ENCODE results near the gene PPA2. TPM values are rescaled to one million over a fixed set of nuclear protein-coding genes. Genes with fewer than 3 reads are reported as not detected.

The PPA2 gene
- total RNA-seq, 3 donors from 2014 or later = 78.3 to 130 (median 91.2) TPM

GRCh38 chr4:105458001-105458400 is 15.9 kb downstream of the PPA2 start:
- H3K4me1 ChIP-seq (ENCODE audit: low read depth) = no peaks in the 10 kb centered on the region
- ATAC-seq (no peak), DNase-seq (no peak)
- H3K9me3 ChIP-seq = no peaks in the 10 kb centered on the region
- no peaks in the 10 kb centered on the region for H3K36me3 ChIP-seq (ENCODE audit: low read depth)
- intact Hi-C loops (cut with DNase I, micrococcal nuclease) = no loop called here
- TF ChIP-seq, protein P1, sequence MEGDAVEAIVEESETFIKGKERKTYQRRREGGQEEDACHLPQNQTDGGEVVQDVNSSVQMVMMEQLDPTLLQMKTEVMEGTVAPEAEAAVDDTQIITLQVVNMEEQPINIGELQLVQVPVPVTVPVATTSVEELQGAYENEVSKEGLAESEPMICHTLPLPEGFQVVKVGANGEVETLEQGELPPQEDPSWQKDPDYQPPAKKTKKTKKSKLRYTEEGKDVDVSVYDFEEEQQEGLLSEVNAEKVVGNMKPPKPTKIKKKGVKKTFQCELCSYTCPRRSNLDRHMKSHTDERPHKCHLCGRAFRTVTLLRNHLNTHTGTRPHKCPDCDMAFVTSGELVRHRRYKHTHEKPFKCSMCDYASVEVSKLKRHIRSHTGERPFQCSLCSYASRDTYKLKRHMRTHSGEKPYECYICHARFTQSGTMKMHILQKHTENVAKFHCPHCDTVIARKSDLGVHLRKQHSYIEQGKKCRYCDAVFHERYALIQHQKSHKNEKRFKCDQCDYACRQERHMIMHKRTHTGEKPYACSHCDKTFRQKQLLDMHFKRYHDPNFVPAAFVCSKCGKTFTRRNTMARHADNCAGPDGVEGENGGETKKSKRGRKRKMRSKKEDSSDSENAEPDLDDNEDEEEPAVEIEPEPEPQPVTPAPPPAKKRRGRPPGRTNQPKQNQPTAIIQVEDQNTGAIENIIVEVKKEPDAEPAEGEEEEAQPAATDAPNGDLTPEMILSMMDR (IDR thresholded peaks at IDR 0.05) = no peak
- H3K4me3 ChIP-seq = no peak overlapping the region

GRCh38 chr4:105455998-105456397 is 17.9 kb downstream of the PPA2 start:
- TF ChIP-seq, protein P1 (IDR thresholded peaks at IDR 0.05) = no peak
- no peak for DNase-seq
- intact Hi-C loops (cut with DNase I, micrococcal nuclease) = no loop called here
- Histone ChIP-seq H3K36me3 (ENCODE audit: low read depth) (no peaks in the 10 kb centered on the region), H3K4me1 (ENCODE audit: low read depth) (no peaks in the 10 kb centered on the region), H3K4me3 (no peak overlapping the region), H3K9me3 (no peaks in the 10 kb centered on the region)
- ATAC-seq = no peak

- ATAC-seq (no peak), DNase-seq (no peak)
- TF ChIP-seq, protein P1 (IDR thresholded peaks at IDR 0.05) = no peak
- no peaks in the 10 kb centered on the region for H3K4me1 ChIP-seq (ENCODE audit: low read depth)
- no peaks in the 10 kb centered on the region for H3K36me3 ChIP-seq (ENCODE audit: low read depth)
- H3K9me3 ChIP-seq = no peaks in the 10 kb centered on the region
- no peak overlapping the region for H3K4me3 ChIP-seq
- intact Hi-C loops (cut with DNase I, micrococcal nuclease) = no loop called here
Measured at GRCh38 chr4:105455182-105455581, 18.7 kb downstream of the PPA2 start.

GRCh38 chr4:105453550-105454205 is 20.2 kb downstream of the PPA2 start:
- H3K36me3 ChIP-seq (ENCODE audit: low read depth) = no peaks in the 10 kb centered on the region
- TF ChIP-seq, protein P1 (IDR thresholded peaks at IDR 0.05) = no peak
- no peaks in the 10 kb centered on the region for H3K9me3 ChIP-seq
- H3K4me1 ChIP-seq (ENCODE audit: low read depth) = no peaks in the 10 kb centered on the region
- DNase-seq (no peak), ATAC-seq (no peak)
- no peak overlapping the region for H3K4me3 ChIP-seq
- intact Hi-C loops (cut with DNase I, micrococcal nuclease) = no loop called here

DNA sequence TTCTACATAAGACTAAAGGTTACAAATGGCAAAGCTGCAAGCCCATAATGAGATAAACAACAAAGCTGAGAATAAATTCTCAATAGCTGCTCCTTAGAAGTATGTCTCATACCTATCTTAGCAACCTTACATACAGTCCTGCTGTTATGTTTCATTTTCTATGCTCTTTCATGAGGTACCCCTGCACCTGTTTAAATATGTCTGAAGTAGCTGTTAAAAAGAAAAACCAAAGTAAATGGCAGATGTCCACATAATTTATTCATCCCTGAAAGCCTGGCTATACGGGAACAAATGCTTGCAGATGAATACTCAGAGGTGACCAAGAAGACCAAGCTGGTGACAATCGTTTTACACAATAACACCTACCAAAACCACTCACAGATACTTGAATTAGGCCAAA is 22.5 kb downstream of the PPA2 start:
- ATAC-seq (no peak), DNase-seq (no peak)
- H3K4me3 ChIP-seq = no peak overlapping the region
- no peaks in the 10 kb centered on the region for H3K9me3 ChIP-seq
- TF ChIP-seq, protein P1 (IDR thresholded peaks at IDR 0.05) = no peak
- no peaks in the 10 kb centered on the region for H3K4me1 ChIP-seq (ENCODE audit: low read depth)
- H3K36me3 ChIP-seq (ENCODE audit: low read depth) = no peaks in the 10 kb centered on the region
- intact Hi-C loops (cut with DNase I, micrococcal nuclease) = no loop called here

- H3K4me3 ChIP-seq = no peak overlapping the region
- H3K9me3 ChIP-seq = no peaks in the 10 kb centered on the region
- intact Hi-C loops (cut with DNase I, micrococcal nuclease) = no loop called here
- H3K36me3 ChIP-seq (ENCODE audit: low read depth) = no peaks in the 10 kb centered on the region
- H3K4me1 ChIP-seq (ENCODE audit: low read depth) = no peaks in the 10 kb centered on the region
- no peak for DNase-seq
- ATAC-seq = no peak
- TF ChIP-seq, protein P1 (IDR thresholded peaks at IDR 0.05) = no peak
Measured at GRCh38 chr4:105440890-105441289, 33.0 kb downstream of the PPA2 start.
